BLaER1 treated with 17β-estradiol and CSF1 and Interleukin-3, amounts not matched to agents 10 nM and 100 nM (cell line): ENCODE data around the gene ESPN.
A peak's percentile ranks its signal among the peaks of the same experiment; 100 is the strongest.

ENCODE experiments used
- H3K27ac ChIP-seq, 11 experiments: shearing (Covaris generic); formaldehyde crosslinking; 2 replicates each; pipeline ENCODE4 v1.8.1; 2022
- H3K27me3 ChIP-seq, 11 experiments: shearing (Covaris generic); formaldehyde crosslinking; 2 replicates each; pipeline ENCODE4 v1.8.1; 2022
- H3K36me3 ChIP-seq, 11 experiments: shearing (Covaris generic); formaldehyde crosslinking; 2 replicates each; pipeline ENCODE4 v1.8.1; 2022
- H3K4me1 ChIP-seq, 10 experiments: shearing (Covaris generic); formaldehyde crosslinking; 2 replicates each; pipeline ENCODE4 v1.8.1; 2022
- H3K4me2 ChIP-seq, 11 experiments: shearing (Covaris generic); formaldehyde crosslinking; 2 replicates each; pipeline ENCODE4 v1.8.1; 2022
- H3K4me3 ChIP-seq, 10 experiments: shearing (Covaris generic); formaldehyde crosslinking; 2 replicates each; pipeline ENCODE4 v1.8.1; 2022
- H3K9ac ChIP-seq, 11 experiments: shearing (Covaris generic); formaldehyde crosslinking; 2 replicates each; pipeline ENCODE4 v1.8.1; 2022
- H3K9me3 ChIP-seq, 11 experiments: shearing (Covaris generic); formaldehyde crosslinking; replicated peaks in 1 of 11; 2 replicates each; pipeline ENCODE4 v1.8.1; 2022
- H4K20me1 ChIP-seq, 11 experiments: shearing (Covaris generic); formaldehyde crosslinking; 2 replicates each; pipeline ENCODE4 v1.8.1; 2022
- Cebpa-rat ChIP-seq, 11 experiments: shearing (Covaris generic); IDR thresholded peaks; 2 replicates each; pipeline ENCODE4 v1.8.1; 2022

The ESPN gene

GRCh38 chr1:6500544-6501278, 76.1 kb downstream of the ESPN start:
- H3K36me3 ChIP-seq, result no peaks in the 10 kb centered on the region
- peaks cover 0 to 85% (median 10%) of the 10 kb centered on the region in 11 experiments; a peak in 17 of 22 replicates for H3K27me3 ChIP-seq
- peaks cover 0 to 85% (median 12%) of the 10 kb centered on the region in 11 experiments; a peak in 13 of 22 replicates for H4K20me1 ChIP-seq
- H3K4me2 ChIP-seq, result peak overlapping the region in 9 of 11 experiments; percentile 81 to 98 (median 95); a peak in 14 of 22 replicates
- no peaks in the 10 kb centered on the region for H3K9me3 ChIP-seq
- TF ChIP-seq Cebpa-rat (IDR thresholded peaks at IDR 0.05), result no peak
- H3K4me1 ChIP-seq, result peaks cover 56 to 98% (median 86%) of the 10 kb centered on the region in 10 experiments
- no peak overlapping the region for H3K27ac ChIP-seq
- no peak overlapping the region for H3K9ac ChIP-seq
- H3K4me3 ChIP-seq, result no peak overlapping the region

GRCh38 chr1:6501279-6501813, 76.8 kb downstream of the ESPN start:
- no peaks in the 10 kb centered on the region for H3K36me3 ChIP-seq
- peaks cover 54 to 96% (median 82%) of the 10 kb centered on the region in 10 experiments for H3K4me1 ChIP-seq
- no peak overlapping the region for H3K9ac ChIP-seq
- H3K4me2 ChIP-seq, result peak overlapping the region; percentile 78 to 96 (median 84)
- H4K20me1 ChIP-seq, result peaks cover 0 to 85% (median 12%) of the 10 kb centered on the region in 11 experiments; a peak in 14 of 22 replicates
- peaks cover 0 to 85% (median 7%) of the 10 kb centered on the region in 11 experiments; a peak in 17 of 22 replicates for H3K27me3 ChIP-seq
- no peaks in the 10 kb centered on the region for H3K9me3 ChIP-seq
- no peak for TF ChIP-seq Cebpa-rat (IDR thresholded peaks at IDR 0.05)
- H3K4me3 ChIP-seq, result no peak overlapping the region
- H3K27ac ChIP-seq, result no peak overlapping the region

GRCh38 chr1:6502000-6502891, 77.7 kb downstream of the ESPN start:
- peak overlapping the region; percentile 78 to 96 (median 84) for H3K4me2 ChIP-seq
- H3K27ac ChIP-seq, result no peak overlapping the region
- TF ChIP-seq Cebpa-rat (IDR thresholded peaks at IDR 0.05), result no peak
- H4K20me1 ChIP-seq, result peaks cover 0 to 88% (median 10%) of the 10 kb centered on the region in 11 experiments; a peak in 13 of 22 replicates
- H3K27me3 ChIP-seq, result peaks cover 0 to 82% (median 0%) of the 10 kb centered on the region in 11 experiments; a peak in 11 of 22 replicates
- no peaks in the 10 kb centered on the region for H3K9me3 ChIP-seq
- H3K9ac ChIP-seq, result peak overlapping the region in 2 of 11 experiments; percentile 15 to 33; a peak in 1 of 22 replicates
- no peaks in the 10 kb centered on the region for H3K36me3 ChIP-seq
- H3K4me1 ChIP-seq, result peaks cover 56 to 97% (median 83%) of the 10 kb centered on the region in 10 experiments
- H3K4me3 ChIP-seq, result peak overlapping the region in 2 of 10 experiments; percentile 5 to 11; a peak in 3 of 20 replicates

- Histone ChIP-seq H3K36me3 (no peaks in the 10 kb centered on the region), H3K4me1 (peaks cover 62 to 99% (median 89%) of the 10 kb centered on the region in 10 experiments), H3K27ac (no peak overlapping the region), H3K27me3 (peaks cover 0 to 79% (median 0%) of the 10 kb centered on the region in 11 experiments; a peak in 9 of 22 replicates), H3K4me3 (no peak overlapping the region), H3K4me2 (peak overlapping the region in 10 of 11 experiments; percentile 25 to 84 (median 68); a peak in 19 of 22 replicates), H3K9ac (0 out of 22 replicates have a peak overlapping the region, but pooled peaks of 1 of the 11 experiments have one; percentile 9), H4K20me1 (peaks cover 0 to 93% (median 15%) of the 10 kb centered on the region in 11 experiments; a peak in 13 of 22 replicates), H3K9me3 (no peaks in the 10 kb centered on the region)
- TF ChIP-seq Cebpa-rat (IDR thresholded peaks at IDR 0.05), result no peak
These were observed 79.5 kb downstream of the ESPN start for GRCh38 chr1:6503884-6504602.

- Histone ChIP-seq H3K4me1 (peaks cover 63 to 99% (median 89%) of the 10 kb centered on the region in 10 experiments), H4K20me1 (peaks cover 0 to 98% (median 16%) of the 10 kb centered on the region in 11 experiments; a peak in 13 of 22 replicates), H3K4me3 (no peak overlapping the region), H3K9me3 (no peaks in the 10 kb centered on the region), H3K9ac (peak overlapping the region in 2 of 11 experiments; percentile 55; a peak in 3 of 22 replicates), H3K36me3 (no peaks in the 10 kb centered on the region), H3K27me3 (peaks cover 0 to 84% (median 0%) of the 10 kb centered on the region in 11 experiments; a peak in 9 of 22 replicates), H3K4me2 (peak overlapping the region in 9 of 11 experiments; percentile 25 to 84 (median 70); a peak in 17 of 22 replicates), H3K27ac (0 out of 22 replicates have a peak overlapping the region, but pooled peaks of 1 of the 11 experiments have one; percentile 7)
- TF ChIP-seq Cebpa-rat (IDR thresholded peaks at IDR 0.05), result no peak
These were observed 80.3 kb downstream of the ESPN start for GRCh38 chr1:6504887-6505286.

- peaks cover 0 to 86% (median 0%) of the 10 kb centered on the region in 11 experiments; a peak in 9 of 22 replicates for H3K27me3 ChIP-seq
- H3K4me1 ChIP-seq, result peaks cover 66 to 99% (median 89%) of the 10 kb centered on the region in 10 experiments
These were observed 81.0 kb downstream of the ESPN start for GRCh38 chr1:6505367-6506209.

More at GRCh38 chr1:6505367-6506209, 81.0 kb downstream of the ESPN start:
- H4K20me1 ChIP-seq, result peaks cover 0 to 98% (median 16%) of the 10 kb centered on the region in 11 experiments; a peak in 13 of 22 replicates
- H3K9me3 ChIP-seq, result no peaks in the 10 kb centered on the region
- no peak overlapping the region for H3K4me3 ChIP-seq
- peak overlapping the region in 9 of 11 experiments; percentile 52 to 96 (median 83); a peak in 17 of 22 replicates for H3K4me2 ChIP-seq
- no peaks in the 10 kb centered on the region for H3K36me3 ChIP-seq
- peak overlapping the region in 1 of 11 experiments; percentile 11; a peak in 1 of 22 replicates for H3K9ac ChIP-seq
- TF ChIP-seq Cebpa-rat (IDR thresholded peaks at IDR 0.05), result no peak
- H3K27ac ChIP-seq, result no peak overlapping the region
